HepG2 (cell line): Measurements from ENCODE around the gene DRD5. TPM values are rescaled to one million over a fixed set of nuclear protein-coding genes. Genes with fewer than 3 reads are reported as not detected.

Experiments used
- ATAC-seq: fragments of 200-7000 bp; cut with Tn5 transposase; 3 replicates; pipeline ENCODE4 v1.9.1; 2020; ENCODE audit warnings: mild to moderate bottlenecking, moderate library complexity
- BruUV-seq: library from RNA; stranded (reverse); fragments of 400-500 nt; replicated peaks from 2 replicates; lab custom pipeline; 2021; lab: Mats Ljungman, UMichigan
- CTCF ChIA-PET: fragments of 300-600 bp; formaldehyde crosslinking; extraction: SDS; loops from one replicate; lab custom pipeline; 2021; ENCODE audit warnings: low total read pairs, inconsistent platforms, low intra/inter-chr PET ratio; lab: Yijun Ruan, JAX
- POLR2A ChIA-PET: fragments of 350-600 bp; sonication (Branson Sonifier 250); formaldehyde crosslinking; loops from one replicate; lab custom pipeline; 2020; ENCODE audit warnings: antibody characterized with exemption, inconsistent platforms; lab: Yijun Ruan, JAX
- DNase-seq: peaks from one replicate; pipeline ENCODE4 v3.0.0-alpha.2; 2015; ENCODE audit warnings: low spot score
- FAIRE-seq: peaks from 3 replicates; lab custom pipeline; 2011; peaks lifted over from hg19 to GRCh38; lab: Jason Lieb, UNC
- H2AFZ ChIP-seq: one replicate; pipeline ENCODE4 v1.6.1; 2011; ENCODE audit warnings: low read length, inconsistent platforms
- H3K27ac ChIP-seq: fragments of 300-600 bp; 3 replicates; pipeline ENCODE4 v1.8.0; 2011; ENCODE audit warnings: mixed run types, mild to moderate bottlenecking, mixed read lengths, low read length, inconsistent platforms; ENCODE audit not compliant: insufficient read depth; ENCODE audit errors: extremely low read length
- H3K27me3 ChIP-seq, 2 experiments: fragments of 200-600 bp in 1 of 2; 2 replicates in 1 of 2; 3 replicates in 1 of 2; pipeline versions ENCODE4 v1.6.0 to v1.8.0; 2011; ENCODE audit warnings: low read length in 2 of 2, mild to moderate bottlenecking in 2 of 2, moderate library complexity in 2 of 2, inconsistent platforms in 1 of 2; ENCODE audit not compliant: insufficient read depth in 2 of 2, control insufficient read depth in 1 of 2
- H3K36me3 ChIP-seq, 2 experiments: fragments of 200-600 bp in 1 of 2; replicated peaks in 1 of 2; 2 replicates in 1 of 2; 3 replicates in 1 of 2; pipeline versions ENCODE4 v1.5.1 to v1.8.0; 2011; ENCODE audit warnings: low read length in 2 of 2, inconsistent platforms in 1 of 2; ENCODE audit not compliant: insufficient read depth in 2 of 2, control insufficient read depth in 1 of 2
- H3K4me1 ChIP-seq: 2 replicates; pipeline ENCODE4 v1.5.1; 2012; ENCODE audit warnings: low read length, inconsistent platforms; ENCODE audit not compliant: insufficient read depth
- H3K4me2 ChIP-seq: 2 replicates; pipeline ENCODE4 v1.6.0; 2011; ENCODE audit warnings: low read depth, low read length, inconsistent platforms
- H3K4me3 ChIP-seq, 3 experiments: fragments of 200-600 bp in 1 of 3; sonication (generic), shearing (Covaris generic) in 1 of 3; replicated peaks in 1 of 3; 2 replicates each; pipeline ENCODE4 v1.5.1; 2011 to 2016; ENCODE audit warnings: low read length in 3 of 3, inconsistent platforms in 2 of 3, low read depth in 2 of 3, mild to moderate bottlenecking in 2 of 3, control low read depth in 1 of 3, mixed read lengths in 1 of 3; ENCODE audit not compliant: insufficient read depth in 1 of 3
- H3K79me2 ChIP-seq: one replicate; pipeline ENCODE4 v1.6.1; 2011; ENCODE audit warnings: low read length, inconsistent platforms; ENCODE audit not compliant: insufficient read depth
- H3K9ac ChIP-seq: 2 replicates; pipeline ENCODE4 v1.6.0; 2011; ENCODE audit warnings: mild to moderate bottlenecking, low read depth, low read length, inconsistent platforms; ENCODE audit not compliant: insufficient read depth
- H3K9me3 ChIP-seq: 2 replicates; pipeline ENCODE4 v1.5.1; 2012; ENCODE audit warnings: mild to moderate bottlenecking, low read length
- H4K20me1 ChIP-seq: 2 replicates; pipeline ENCODE4 v1.6.0; 2011; ENCODE audit warnings: inconsistent platforms, mild to moderate bottlenecking, low read length, moderate library complexity; ENCODE audit not compliant: insufficient read depth
- CENPT ChIP-seq: sonication (generic); formaldehyde crosslinking; IDR thresholded peaks from 2 replicates; pipeline ENCODE4 v1.8.0; 2022; ENCODE audit warnings: low read depth, mild to moderate bottlenecking, moderate library complexity, missing genetic modification reagents
- IKZF1 ChIP-seq: fragments of 450-650 bp; IDR thresholded peaks from 2 replicates; pipeline ENCODE4 v1.7.1; 2016
- MIXL1 ChIP-seq: IDR thresholded peaks from 2 replicates; pipeline ENCODE4 v1.6.1; 2016
- NFYC ChIP-seq: IDR thresholded peaks from 2 replicates; pipeline ENCODE4 v1.6.1; 2016; ENCODE audit warnings: missing genetic modification reagents, missing compliant biosample characterization
- SCMH1 ChIP-seq: sonication (generic); formaldehyde crosslinking; IDR thresholded peaks from 2 replicates; pipeline ENCODE4 v1.9.0; 2021; ENCODE audit warnings: missing genetic modification reagents, mild to moderate bottlenecking, borderline replicate concordance
- SYNCRIP ChIP-seq: fragments of 200-400 bp; formaldehyde crosslinking; IDR thresholded peaks from 2 replicates; pipeline ENCODE4 v1.6.1; 2018; ENCODE audit warnings: mild to moderate bottlenecking, low read depth, low read length; ENCODE audit not compliant: insufficient read depth
- TBL1XR1 ChIP-seq: fragments of 150-350 bp; IDR thresholded peaks from 2 replicates; pipeline ENCODE4 v1.6.1; 2014; ENCODE audit warnings: borderline replicate concordance, low read length; ENCODE audit not compliant: partially characterized antibody
- ZFP90 ChIP-seq: sonication (generic); formaldehyde crosslinking; IDR thresholded peaks from 2 replicates; pipeline ENCODE4 v1.8.0; 2022; ENCODE audit warnings: missing genetic modification reagents, mild to moderate bottlenecking, inconsistent platforms, borderline replicate concordance
- ZNF234 ChIP-seq: sonication (generic); formaldehyde crosslinking; conservative IDR thresholded peaks from 2 replicates; pipeline ENCODE4 v1.5.1; 2020; ENCODE audit warnings: mild to moderate bottlenecking, missing genetic modification reagents
- ZNF274 ChIP-seq: sonication (generic); formaldehyde crosslinking; IDR thresholded peaks from 2 replicates; pipeline ENCODE4 v1.5.1; 2020; ENCODE audit warnings: mild to moderate bottlenecking, missing genetic modification reagents
- ZNF317 ChIP-seq: sonication (generic); formaldehyde crosslinking; IDR thresholded peaks from 2 replicates; pipeline ENCODE4 v1.5.0; 2020; ENCODE audit warnings: mild to moderate bottlenecking, missing genetic modification reagents
- ZNF441 ChIP-seq: sonication (generic); formaldehyde crosslinking; IDR thresholded peaks from 2 replicates; pipeline ENCODE4 v1.7.0; 2021; ENCODE audit warnings: missing genetic modification reagents, borderline replicate concordance
- WGBS: methylation state at CpG from one replicate; pipeline ENCODE4 v1.1.6; 2017; ENCODE audit warnings: low lambda C conversion rate; 5-methylcytosine and 5-hydroxymethylcytosine counted together
- in situ Hi-C: cut with HindIII; loops from 2 replicates; pipeline ENCODE4 v1.10.0; 2017; ENCODE audit warnings: low pct_unique_long_range_greater_than_20kb; ENCODE audit not compliant: extremely low pct_ligation_motif_present
- intact Hi-C: fragments of 100-400 bp; cut with micrococcal nuclease; formaldehyde crosslinking; loops from one replicate; pipeline ENCODE4 v1.10.0; 2022; ENCODE audit not compliant: unreplicated experiment
- polyA plus RNA-seq, 8 experiments: library from polyadenylated mRNA; depleted of rRNA in 3 of 8; stranded (reverse) in 7 of 8; unstranded in 1 of 8; fragments of >200 nt; fragmentation: Illumina TruSeq in 4 of 8; extraction: Trizol in 4 of 8; gene quantifications; 2 replicates each; pipeline versions ENCODE4 v1.2.1 to v1.2.3, GENCODE V29; 2011 to 2016; ENCODE audit warnings: low read depth in 4 of 8, missing spikeins in 1 of 8, mixed read lengths in 1 of 8; ENCODE audit not compliant: insufficient read depth in 1 of 8
- total RNA-seq, 5 experiments: library from RNA; depleted of rRNA; stranded (reverse); fragments of >200 nt; fragmentation: Illumina TruSeq; extraction: Trizol; gene quantifications; 2 replicates each; pipeline ENCODE4 v1.2.3, GENCODE V29; 2016; ENCODE audit warnings: low read depth in 1 of 5
- TF ChIP-seq, protein P1 (sequence below): sonication (generic); IDR thresholded peaks from 2 replicates; pipeline ENCODE4 v1.6.1; 2016; ENCODE audit warnings: low read depth, borderline replicate concordance

DRD5 gene
- total and polyA plus RNA-seq, 2 of the 13 experiments (the other 11 are each of a cell fraction or from before 2014, with no cell fraction given), result not detected

DNA sequence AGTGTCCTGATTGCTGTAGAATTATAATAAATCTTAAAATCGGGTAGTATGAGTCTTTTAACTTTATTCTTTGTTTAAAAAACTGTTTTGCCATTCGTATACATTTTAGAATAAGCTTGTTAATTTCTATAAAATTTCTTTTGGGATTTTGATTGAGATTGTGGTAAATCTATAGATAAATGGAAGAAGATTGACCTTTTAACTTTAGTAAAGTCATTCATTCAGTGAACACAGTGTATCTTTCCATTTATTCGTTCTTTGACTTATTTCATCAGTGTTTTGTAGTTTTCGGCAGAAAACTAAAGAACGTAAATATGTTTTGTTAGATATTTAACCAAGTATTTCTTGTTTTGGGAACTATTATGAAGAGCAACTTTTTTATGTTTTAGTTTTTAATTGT, 38.9 kb downstream of the DRD5 start:
- 66% methylated on average over 5 of the region's 5 CpGs for WGBS
- FAIRE-seq, result no peak
- Histone ChIP-seq H3K9me3 (no peaks in the 10 kb centered on the region), H2AFZ (no peak overlapping the region), H3K79me2 (no peaks in the 10 kb centered on the region), H3K4me2 (no peak overlapping the region), H3K27ac (no peak overlapping the region), H3K4me1 (no peaks in the 10 kb centered on the region), H3K27me3 (no peaks in the 10 kb centered on the region), H3K4me3 (no peak overlapping the region), H3K36me3 (peaks cover 4 to 27% of the 10 kb centered on the region in 2 experiments), H3K9ac (no peak overlapping the region), H4K20me1 (no peaks in the 10 kb centered on the region)
- in situ Hi-C loops (no loop called here), intact Hi-C loops (no loop called here)
- no TSS peak for BruUV-seq
- no peak for TF ChIP-seq ZNF274
- no peak for TF ChIP-seq MIXL1 (CRISPR knock-in tag)
- ChIA-PET CTCF (no interaction called here), POLR2A (no interaction called here)
- no peak for ATAC-seq
- DNase-seq, result no peak

DNA sequence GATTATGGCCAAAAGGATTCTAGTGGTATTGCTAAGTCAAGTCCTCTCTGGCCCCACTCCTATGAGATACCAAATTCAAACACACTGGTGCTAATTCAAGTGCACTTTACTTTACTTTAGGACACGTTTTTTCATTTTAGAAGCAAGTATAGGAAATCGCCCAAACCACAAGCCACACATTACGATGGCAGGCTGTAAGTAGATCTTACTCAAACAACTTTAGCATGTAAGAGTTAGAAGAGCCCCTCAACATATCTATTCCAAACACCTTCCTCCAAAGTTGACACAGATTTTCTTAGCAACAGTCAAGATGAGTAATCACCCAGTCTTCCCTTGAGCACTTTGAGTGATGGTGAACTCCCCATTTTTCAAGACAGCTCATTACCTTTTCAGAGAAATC, 43.6 kb downstream of the DRD5 start:
- H3K79me2 ChIP-seq, result no peaks in the 10 kb centered on the region
- no peaks in the 10 kb centered on the region for H4K20me1 ChIP-seq
- no peak overlapping the region for H3K9ac ChIP-seq
- H2AFZ ChIP-seq, result no peak overlapping the region
- H3K36me3 ChIP-seq, result peaks cover 8 to 38% of the 10 kb centered on the region in 2 experiments
- no peak overlapping the region for H3K27ac ChIP-seq
- no peak overlapping the region for H3K4me2 ChIP-seq
- no peak for DNase-seq
- ChIA-PET POLR2A (no interaction called here), CTCF (no interaction called here)
- H3K4me3 ChIP-seq, result no peak overlapping the region
- BruUV-seq, result no TSS peak
- 98% methylated on average over 3 of the region's 3 CpGs for WGBS
- H3K27me3 ChIP-seq, result no peaks in the 10 kb centered on the region
- ATAC-seq, result no peak
- intact Hi-C loops, result no loop called here
- H3K9me3 ChIP-seq, result no peaks in the 10 kb centered on the region
- no peaks in the 10 kb centered on the region for H3K4me1 ChIP-seq
- TF ChIP-seq ZNF234 (CRISPR knock-in tag) (no peak), SCMH1 (CRISPR knock-in tag) (no peak), CENPT (CRISPR knock-in tag) (no peak), TBL1XR1 (no peak), NFYC (CRISPR knock-in tag) (no peak), IKZF1 (no peak), ZFP90 (CRISPR knock-in tag) (no peak), SYNCRIP (no peak), ZNF317 (no peak), ZNF441 (CRISPR knock-in tag) (no peak)
- TF ChIP-seq, protein P1, sequence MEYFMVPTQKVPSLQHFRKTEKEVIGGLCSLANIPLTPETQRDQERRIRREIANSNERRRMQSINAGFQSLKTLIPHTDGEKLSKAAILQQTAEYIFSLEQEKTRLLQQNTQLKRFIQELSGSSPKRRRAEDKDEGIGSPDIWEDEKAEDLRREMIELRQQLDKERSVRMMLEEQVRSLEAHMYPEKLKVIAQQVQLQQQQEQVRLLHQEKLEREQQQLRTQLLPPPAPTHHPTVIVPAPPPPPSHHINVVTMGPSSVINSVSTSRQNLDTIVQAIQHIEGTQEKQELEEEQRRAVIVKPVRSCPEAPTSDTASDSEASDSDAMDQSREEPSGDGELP, result no peak
- in situ Hi-C loops, result no loop called here
- no peak for FAIRE-seq
